ENCODE data around the gene LTC4S.
A peak's percentile ranks its signal among the peaks of the same experiment; 100 is the strongest.

The LTC4S gene

DNA sequence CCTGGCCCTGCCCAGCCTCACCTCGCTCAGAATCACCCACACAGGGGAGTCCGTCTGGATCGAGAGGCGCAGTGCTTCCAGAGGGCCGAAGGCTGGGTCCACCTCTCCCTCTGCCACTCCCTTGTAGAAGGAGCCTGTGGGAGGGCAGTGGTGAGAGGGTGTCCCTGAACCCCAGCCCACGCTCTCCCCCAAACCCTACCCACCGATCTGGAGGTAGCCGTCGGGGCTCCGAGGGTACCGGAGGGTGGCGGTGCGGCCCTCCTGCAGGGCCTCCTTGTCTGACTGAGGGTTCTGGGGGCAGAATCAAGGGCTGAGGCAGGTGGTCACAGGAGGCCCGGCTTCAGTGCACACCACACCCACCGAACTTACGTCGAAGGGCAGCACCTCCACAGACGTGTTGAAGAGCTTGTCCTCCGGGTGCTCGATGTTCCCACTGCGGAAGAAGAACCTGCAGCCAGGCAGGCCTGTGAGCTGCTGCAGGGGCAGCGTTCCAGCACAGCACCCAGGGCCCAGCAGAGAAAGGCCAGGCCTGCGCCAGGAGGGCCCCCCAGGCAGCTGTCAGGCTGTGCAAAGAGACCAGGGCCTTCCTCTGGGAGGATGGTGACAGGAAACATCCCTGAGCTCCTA, 4.5 kb downstream of the LTC4S start:
- WGBS (ENCODE audit: insufficient coverage) = 95% methylated on average over 18 of the region's 23 CpGs
- H3K4me1 ChIP-seq (ENCODE audit: control extremely low read depth in 1 of 4, control insufficient read depth in 4 of 4, insufficient read depth in 4 of 4, low read length in 3 of 4) = peaks cover 5 to 55% (median 50%) of the 10 kb centered on the region in 4 experiments
- POLR2A ChIA-PET = interaction anchor here (0.7 kb wide), 1 partner anchor 27 kb away, joined by 3 read pairs; no protein-coding TSS in a partner anchor
- CTCF ChIA-PET = interaction anchor here (1.0 to 8.3 kb wide), 9 partner anchors 10 to 159 kb away, joined by 3 to 211 read pairs (median 3); no protein-coding TSS in a partner anchor
- no peak for DNase-seq
- H3K4me3 ChIP-seq (ENCODE audit: control insufficient read depth in 1 of 7, extremely low read depth in 1 of 7, insufficient read depth in 4 of 7, low read depth in 2 of 7, low read length in 6 of 7) = no peak overlapping the region
- H3K27ac ChIP-seq (ENCODE audit: insufficient read depth in 1 of 2, low read depth in 1 of 2, low read length in 2 of 2, poor library complexity in 1 of 2, severe bottlenecking in 2 of 2) = no peak overlapping the region
- no peaks in the 10 kb centered on the region for H3K9me3 ChIP-seq (ENCODE audit: control extremely low read depth in 1 of 5, control insufficient read depth in 4 of 5, insufficient read depth in 2 of 5, low read depth in 1 of 5, low read length in 4 of 5)
- no peaks in the 10 kb centered on the region for H3K27me3 ChIP-seq (replicated peaks in 2 of 5; ENCODE audit: control insufficient read depth in 4 of 5, insufficient read depth in 5 of 5, low read length in 4 of 5)
- H3K36me3 ChIP-seq (ENCODE audit: control insufficient read depth in 4 of 4, insufficient read depth in 4 of 4, low read length in 3 of 4) = peaks cover 11 to 49% (median 38%) of the 10 kb centered on the region in 4 experiments

DNA sequence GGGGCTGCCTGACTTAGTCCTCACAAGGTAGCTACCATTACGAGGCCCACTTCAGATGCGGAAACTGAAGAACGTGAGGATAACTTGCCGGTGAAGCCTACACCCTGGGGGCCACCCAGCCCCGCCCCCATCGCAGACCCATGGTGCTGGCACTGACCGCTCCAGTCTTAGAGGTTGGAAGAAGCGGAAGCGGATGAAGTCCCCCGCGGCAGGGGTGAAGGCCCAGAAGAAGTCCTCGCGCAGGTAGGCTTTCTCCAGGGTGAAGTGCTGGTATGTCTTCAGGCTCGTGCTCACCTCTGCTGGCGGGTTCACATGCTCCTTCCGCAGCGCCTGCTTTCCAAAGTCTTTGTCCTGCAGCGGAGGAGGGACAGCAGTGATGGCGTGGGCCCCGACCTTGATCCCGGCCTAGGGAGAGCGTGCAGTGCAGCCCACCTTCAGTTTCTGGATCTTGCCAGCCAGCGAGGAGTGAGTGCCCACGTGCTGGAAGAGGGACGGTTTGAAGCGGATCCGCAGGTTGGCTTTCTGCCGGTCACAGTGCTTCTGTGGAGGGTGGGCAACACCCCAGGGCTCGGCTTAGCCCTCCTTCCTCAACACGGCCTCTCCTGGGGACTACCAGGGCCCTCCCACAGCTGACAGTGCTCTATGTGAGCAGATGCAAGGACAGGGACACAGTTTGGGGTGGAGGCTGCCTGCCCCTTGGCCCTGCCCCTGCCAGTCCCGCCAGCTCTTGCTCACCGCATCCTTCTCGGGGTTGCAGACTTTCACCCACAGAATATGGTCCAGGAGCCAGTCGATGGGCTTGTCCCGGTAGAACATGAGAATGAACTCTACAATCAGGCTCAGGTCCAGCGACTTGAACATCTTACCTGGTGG, 5.2 kb downstream of the LTC4S start:
- H3K4me3 ChIP-seq (ENCODE audit: control insufficient read depth in 1 of 7, extremely low read depth in 1 of 7, insufficient read depth in 4 of 7, low read depth in 2 of 7, low read length in 6 of 7) = no peak overlapping the region
- peaks cover 11 to 49% (median 38%) of the 10 kb centered on the region in 4 experiments for H3K36me3 ChIP-seq (ENCODE audit: control insufficient read depth in 4 of 4, insufficient read depth in 4 of 4, low read length in 3 of 4)
- ChIA-PET POLR2A (interaction anchor here (0.7 kb wide), 1 partner anchor 26 kb away, joined by 3 read pairs; no protein-coding TSS in a partner anchor), CTCF (interaction anchor here (1.1 to 8.3 kb wide), 7 partner anchors 11 to 62 kb away, joined by 3 to 211 read pairs (median 5); no protein-coding TSS in a partner anchor)
- WGBS (ENCODE audit: insufficient coverage) = 98% methylated on average over 33 of the region's 36 CpGs
- H3K4me1 ChIP-seq (ENCODE audit: control extremely low read depth in 1 of 4, control insufficient read depth in 4 of 4, insufficient read depth in 4 of 4, low read length in 3 of 4) = peaks cover 5 to 55% (median 50%) of the 10 kb centered on the region in 4 experiments
- H3K27me3 ChIP-seq (replicated peaks in 2 of 5; ENCODE audit: control insufficient read depth in 4 of 5, insufficient read depth in 5 of 5, low read length in 4 of 5) = no peaks in the 10 kb centered on the region
- DNase-seq = no peak
- H3K27ac ChIP-seq (ENCODE audit: insufficient read depth in 1 of 2, low read depth in 1 of 2, low read length in 2 of 2, poor library complexity in 1 of 2, severe bottlenecking in 2 of 2) = no peak overlapping the region
- no peaks in the 10 kb centered on the region for H3K9me3 ChIP-seq (ENCODE audit: control extremely low read depth in 1 of 5, control insufficient read depth in 4 of 5, insufficient read depth in 2 of 5, low read depth in 1 of 5, low read length in 4 of 5)

DNA sequence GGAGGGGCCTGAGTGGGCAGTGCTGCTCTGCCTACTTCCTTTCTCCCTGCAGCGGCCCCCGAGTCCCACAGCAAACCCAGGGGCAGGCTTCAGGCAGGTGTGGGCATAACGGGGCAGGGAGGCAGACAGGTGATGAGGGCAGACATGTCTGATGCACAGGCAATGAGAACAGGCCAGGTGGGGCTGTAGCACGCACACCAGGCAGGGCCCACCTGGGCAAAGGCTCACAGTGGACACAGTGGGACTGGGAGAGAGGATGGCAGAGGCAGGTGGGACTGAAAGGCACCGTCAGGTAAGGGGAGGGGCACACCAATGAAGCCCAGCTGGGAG, 5.8 kb downstream of the LTC4S start:
- peaks cover 4 to 55% (median 50%) of the 10 kb centered on the region in 4 experiments for H3K4me1 ChIP-seq (ENCODE audit: control extremely low read depth in 1 of 4, control insufficient read depth in 4 of 4, insufficient read depth in 4 of 4, low read length in 3 of 4)
- peaks cover 11 to 49% (median 38%) of the 10 kb centered on the region in 4 experiments for H3K36me3 ChIP-seq (ENCODE audit: control insufficient read depth in 4 of 4, insufficient read depth in 4 of 4, low read length in 3 of 4)
- H3K27ac ChIP-seq (ENCODE audit: insufficient read depth in 1 of 2, low read depth in 1 of 2, low read length in 2 of 2, poor library complexity in 1 of 2, severe bottlenecking in 2 of 2) = no peak overlapping the region
- WGBS (ENCODE audit: insufficient coverage) = 90% methylated on average over 4 of the region's 5 CpGs
- no peaks in the 10 kb centered on the region for H3K9me3 ChIP-seq (ENCODE audit: control extremely low read depth in 1 of 5, control insufficient read depth in 4 of 5, insufficient read depth in 2 of 5, low read depth in 1 of 5, low read length in 4 of 5)
- ChIA-PET CTCF (interaction anchor here (1.9 to 5.2 kb wide), 3 partner anchors 14 to 36 kb away, joined by 5 to 124 read pairs (median 29); no protein-coding TSS in a partner anchor), POLR2A (no interaction called here)
- no peak for DNase-seq
- no peaks in the 10 kb centered on the region for H3K27me3 ChIP-seq (replicated peaks in 2 of 5; ENCODE audit: control insufficient read depth in 4 of 5, insufficient read depth in 5 of 5, low read length in 4 of 5)
- H3K4me3 ChIP-seq (ENCODE audit: control insufficient read depth in 1 of 7, extremely low read depth in 1 of 7, insufficient read depth in 4 of 7, low read depth in 2 of 7, low read length in 6 of 7) = no peak overlapping the region

DNA sequence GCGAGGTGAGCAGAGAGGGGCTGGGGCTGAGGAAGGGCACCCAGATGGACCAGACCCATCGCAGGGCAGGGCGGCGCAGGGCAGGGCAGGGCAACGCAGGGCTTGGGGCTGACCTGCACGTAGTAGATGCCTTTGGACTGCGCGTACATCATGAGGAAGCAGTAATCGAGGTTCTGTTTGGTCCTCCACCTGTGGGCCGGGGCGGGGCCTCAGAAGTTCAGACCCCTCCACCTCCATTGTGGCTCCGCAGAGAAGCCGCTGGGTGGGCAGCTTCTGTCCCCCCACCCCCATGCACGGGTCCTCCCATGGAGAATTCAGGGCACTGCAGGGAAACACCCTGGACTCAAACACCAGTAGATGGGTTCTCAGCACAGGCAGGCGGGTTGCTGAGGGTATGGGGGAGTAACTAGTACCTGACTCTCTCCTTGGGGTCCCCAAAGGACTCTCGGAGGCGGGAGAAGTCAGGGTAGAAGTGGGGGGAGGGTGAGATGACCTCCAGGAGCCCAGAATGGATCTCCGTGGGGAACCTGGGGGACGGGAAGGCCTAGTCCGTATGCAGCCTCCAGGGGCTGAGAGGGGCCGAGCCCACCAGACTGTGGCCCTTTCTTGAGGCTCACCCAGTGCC, 6.4 kb downstream of the LTC4S start:
- ChIA-PET CTCF (interaction anchor here (1.1 to 5.2 kb wide), 5 partner anchors 13 to 38 kb away, joined by 3 to 124 read pairs (median 7); no protein-coding TSS in a partner anchor), POLR2A (no interaction called here)
- DNase-seq = no peak
- Histone ChIP-seq H3K27me3 (replicated peaks in 2 of 5; ENCODE audit: control insufficient read depth in 4 of 5, insufficient read depth in 5 of 5, low read length in 4 of 5) (no peaks in the 10 kb centered on the region), H3K9me3 (ENCODE audit: control extremely low read depth in 1 of 5, control insufficient read depth in 4 of 5, insufficient read depth in 2 of 5, low read depth in 1 of 5, low read length in 4 of 5) (no peaks in the 10 kb centered on the region), H3K27ac (ENCODE audit: insufficient read depth in 1 of 2, low read depth in 1 of 2, low read length in 2 of 2, poor library complexity in 1 of 2, severe bottlenecking in 2 of 2) (no peak overlapping the region), H3K36me3 (ENCODE audit: control insufficient read depth in 4 of 4, insufficient read depth in 4 of 4, low read length in 3 of 4) (peaks cover 11 to 49% (median 38%) of the 10 kb centered on the region in 4 experiments), H3K4me3 (ENCODE audit: control insufficient read depth in 1 of 7, extremely low read depth in 1 of 7, insufficient read depth in 4 of 7, low read depth in 2 of 7, low read length in 6 of 7) (no peak overlapping the region), H3K4me1 (ENCODE audit: control extremely low read depth in 1 of 4, control insufficient read depth in 4 of 4, insufficient read depth in 4 of 4, low read length in 3 of 4) (peaks cover 4 to 55% (median 50%) of the 10 kb centered on the region in 4 experiments)
- 97% methylated on average over 11 of the region's 21 CpGs for WGBS (ENCODE audit: insufficient coverage)

DNA sequence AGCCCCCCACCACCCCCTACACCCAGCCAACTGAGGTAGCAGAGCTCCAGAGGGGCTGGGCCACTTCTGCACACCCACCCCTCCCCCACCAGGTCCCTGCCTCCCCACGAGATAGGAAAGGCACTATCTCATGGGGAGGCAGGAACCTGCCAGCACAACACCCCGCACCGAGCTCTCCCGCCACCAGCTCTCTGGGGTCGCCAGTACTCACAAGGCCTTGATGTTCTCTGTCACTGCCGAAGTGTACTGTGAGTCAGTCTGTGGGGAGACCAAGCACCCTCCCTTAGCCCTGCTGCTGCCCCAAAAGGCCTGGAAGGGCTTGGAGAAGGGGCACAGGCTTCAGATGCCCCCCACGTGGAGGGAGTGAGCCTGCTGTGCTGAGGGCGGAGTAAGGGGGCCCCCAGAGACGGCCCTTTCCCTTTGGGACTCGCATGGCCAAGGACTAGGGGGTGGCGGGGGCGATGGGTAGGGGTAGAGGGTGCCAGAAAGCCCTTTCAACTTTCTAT, 7.0 kb downstream of the LTC4S start:
- H3K36me3 ChIP-seq (ENCODE audit: control insufficient read depth in 4 of 4, insufficient read depth in 4 of 4, low read length in 3 of 4) = peaks cover 11 to 49% (median 38%) of the 10 kb centered on the region in 4 experiments
- DNase-seq = no peak
- H3K4me1 ChIP-seq (ENCODE audit: control extremely low read depth in 1 of 4, control insufficient read depth in 4 of 4, insufficient read depth in 4 of 4, low read length in 3 of 4) = peaks cover 4 to 54% (median 50%) of the 10 kb centered on the region in 4 experiments
- no peak overlapping the region for H3K4me3 ChIP-seq (ENCODE audit: control insufficient read depth in 1 of 7, extremely low read depth in 1 of 7, insufficient read depth in 4 of 7, low read depth in 2 of 7, low read length in 6 of 7)
- ChIA-PET CTCF (interaction anchor here (0.7 to 5.2 kb wide), 9 partner anchors 13 to 170 kb away, joined by 3 to 124 read pairs (median 6); partner anchors contain the start of gene SQSTM1), POLR2A (interaction anchor here (9.1 kb wide), 1 partner anchor 19 kb away, joined by 131 read pairs; the partner anchor contains the start of gene SQSTM1)
- no peak overlapping the region for H3K27ac ChIP-seq (ENCODE audit: insufficient read depth in 1 of 2, low read depth in 1 of 2, low read length in 2 of 2, poor library complexity in 1 of 2, severe bottlenecking in 2 of 2)
- H3K9me3 ChIP-seq (ENCODE audit: control extremely low read depth in 1 of 5, control insufficient read depth in 4 of 5, insufficient read depth in 2 of 5, low read depth in 1 of 5, low read length in 4 of 5) = no peaks in the 10 kb centered on the region
- WGBS (ENCODE audit: insufficient coverage) = 89% methylated on average over 10 of the region's 12 CpGs
- H3K27me3 ChIP-seq (replicated peaks in 2 of 5; ENCODE audit: control insufficient read depth in 4 of 5, insufficient read depth in 5 of 5, low read length in 4 of 5) = no peaks in the 10 kb centered on the region

DNA sequence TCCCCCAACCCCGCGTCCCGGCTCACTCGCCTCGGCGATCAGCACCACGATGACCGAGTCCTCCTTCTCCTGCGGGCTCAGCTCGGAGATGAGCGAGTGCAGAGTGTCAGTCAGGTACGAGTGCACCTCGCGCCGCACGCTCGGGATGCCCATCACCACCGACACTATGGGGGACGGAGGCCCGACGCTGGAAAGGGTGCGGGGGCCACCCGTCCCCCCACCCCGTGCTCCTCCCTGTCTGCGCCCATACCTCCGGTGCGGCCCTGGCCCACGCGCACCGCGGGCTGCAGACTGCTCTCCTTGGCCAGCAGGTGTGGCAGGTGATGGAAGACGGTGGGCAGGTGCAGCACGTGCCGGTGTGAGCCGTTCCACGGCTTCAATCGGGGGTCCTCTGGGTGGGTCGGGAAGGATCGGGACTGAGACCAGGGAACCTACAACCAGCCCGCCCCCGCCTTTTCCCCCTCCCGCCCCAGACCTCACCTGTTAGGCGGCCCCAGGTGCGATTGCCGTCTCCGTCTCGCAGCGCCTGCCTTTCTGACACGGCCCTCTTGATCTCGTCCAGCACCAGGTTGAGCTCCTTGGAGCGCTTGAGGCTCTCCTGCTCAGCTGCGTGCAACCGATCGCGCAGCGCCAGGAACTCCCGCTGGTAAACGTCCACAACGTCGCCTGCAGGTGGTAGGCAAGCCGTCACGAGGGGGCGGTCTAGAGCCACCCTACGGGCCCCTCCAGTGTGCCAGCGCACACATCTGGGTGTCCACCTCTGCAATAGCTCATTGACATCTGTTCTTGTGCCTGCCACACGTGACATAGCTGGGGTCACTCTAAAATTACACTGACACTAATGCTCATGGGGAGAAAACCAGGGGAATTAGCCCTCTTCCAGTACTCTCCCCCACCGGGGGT, 7.8 kb downstream of the LTC4S start:
- WGBS (ENCODE audit: insufficient coverage) = 68% methylated on average over 58 of the region's 67 CpGs
- Histone ChIP-seq H3K36me3 (ENCODE audit: control insufficient read depth in 4 of 4, insufficient read depth in 4 of 4, low read length in 3 of 4) (peaks cover 11 to 49% (median 38%) of the 10 kb centered on the region in 4 experiments), H3K27me3 (replicated peaks in 2 of 5; ENCODE audit: control insufficient read depth in 4 of 5, insufficient read depth in 5 of 5, low read length in 4 of 5) (no peaks in the 10 kb centered on the region), H3K4me3 (ENCODE audit: control insufficient read depth in 1 of 7, extremely low read depth in 1 of 7, insufficient read depth in 4 of 7, low read depth in 2 of 7, low read length in 6 of 7) (no peak overlapping the region), H3K9me3 (ENCODE audit: control extremely low read depth in 1 of 5, control insufficient read depth in 4 of 5, insufficient read depth in 2 of 5, low read depth in 1 of 5, low read length in 4 of 5) (no peaks in the 10 kb centered on the region), H3K4me1 (ENCODE audit: control extremely low read depth in 1 of 4, control insufficient read depth in 4 of 4, insufficient read depth in 4 of 4, low read length in 3 of 4) (peaks cover 4 to 49% (median 46%) of the 10 kb centered on the region in 4 experiments), H3K27ac (ENCODE audit: insufficient read depth in 1 of 2, low read depth in 1 of 2, low read length in 2 of 2, poor library complexity in 1 of 2, severe bottlenecking in 2 of 2) (no peak overlapping the region)
- DNase-seq = peak; percentile 74 to 86 (median 82)
- CTCF ChIA-PET = interaction anchor here (0.7 to 5.2 kb wide), 25 partner anchors 9 to 170 kb away, joined by 3 to 124 read pairs (median 5); partner anchors contain the start of genes LTC4S, MAML1 and SQSTM1
- POLR2A ChIA-PET = interaction anchor here (0.6 to 9.1 kb wide), 5 partner anchors 18 to 246 kb away, joined by 3 to 131 read pairs (median 3); partner anchors contain the start of gene SQSTM1
